ENCODE results near the gene NRG2. TPM values are rescaled to one million over a fixed set of nuclear protein-coding genes. Genes with fewer than 3 reads are reported as not detected.

NRG2 gene
- total RNA-seq, 5 donors from 2014 or later (not counting 1 experiment from before 2014, with no cell fraction given), result 0.12 to 0.15 (median 0.12) TPM; not detected in 1

DNA sequence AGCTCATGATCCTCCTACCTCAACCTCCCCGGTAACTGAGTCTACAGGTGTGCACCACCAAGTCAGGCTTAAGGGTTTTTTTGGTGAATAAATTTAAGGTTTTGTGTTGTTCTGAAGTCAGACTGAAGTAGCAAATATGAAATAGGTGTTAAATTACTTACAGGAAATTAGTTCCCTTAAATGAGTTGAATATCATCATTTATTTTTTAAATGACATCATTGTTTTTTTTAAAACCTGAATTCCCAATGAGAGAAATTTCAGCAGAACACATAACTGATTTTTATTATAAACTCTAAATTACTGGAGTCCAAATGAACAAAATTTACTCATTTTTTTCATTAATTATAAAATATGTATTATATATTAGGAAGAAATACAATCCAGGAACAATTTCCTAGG lies 33.0 kb upstream of the NRG2 start:
- H3K4me3 ChIP-seq (ENCODE audit: control insufficient read depth in 1 of 2, extremely low read depth in 1 of 2, low read length in 1 of 2), result no peak overlapping the region
- H3K9me3 ChIP-seq, result no peaks in the 10 kb centered on the region
- ChIA-PET POLR2A (interaction anchor here in 1 of 2 donors (0.6 kb wide), 1 partner anchor 42 kb away, joined by 5 read pairs; no protein-coding TSS in a partner anchor), CTCF (interaction anchor here (0.7 to 6.1 kb wide), 5 partner anchors 68 to 79 kb away, joined by 3 to 42 read pairs (median 4); no protein-coding TSS in a partner anchor)
- H3K4me1 Mint-ChIP-seq, result no peaks in the 10 kb centered on the region
- ATAC-seq (replicated peaks in 1 of 4), result no peak
- peaks cover 20 to 25% of the 10 kb centered on the region in 2 donors for H3K27me3 Mint-ChIP-seq
- H3K4me1 ChIP-seq (ENCODE audit: control insufficient read depth in 1 of 2, extremely low read depth in 1 of 2, insufficient read depth in 2 of 2, low read length in 2 of 2), result no peaks in the 10 kb centered on the region
- peaks cover 2 to 19% of the 10 kb centered on the region in 2 experiments for H3K27me3 ChIP-seq (replicated peaks in 1 of 2; ENCODE audit: control insufficient read depth in 2 of 2, extremely low read depth in 1 of 2, insufficient read depth in 2 of 2, low read length in 1 of 2)
- no peaks in the 10 kb centered on the region for H3K9me3 Mint-ChIP-seq
- no peak for DNase-seq
- no peak overlapping the region for H3K27ac ChIP-seq (ENCODE audit: low read length)
- H3K36me3 ChIP-seq (ENCODE audit: control insufficient read depth in 2 of 2, extremely low read depth in 1 of 2, insufficient read depth in 1 of 2, low read length in 1 of 2), result no peaks in the 10 kb centered on the region
- no peaks in the 10 kb centered on the region for H3K36me3 Mint-ChIP-seq
- H3K27ac Mint-ChIP-seq, result no peak overlapping the region
- WGBS (ENCODE audit: insufficient coverage), result no CpG with 5 or more reads among the region's 1 CpG
- no peak overlapping the region for H3K4me3 Mint-ChIP-seq

DNA sequence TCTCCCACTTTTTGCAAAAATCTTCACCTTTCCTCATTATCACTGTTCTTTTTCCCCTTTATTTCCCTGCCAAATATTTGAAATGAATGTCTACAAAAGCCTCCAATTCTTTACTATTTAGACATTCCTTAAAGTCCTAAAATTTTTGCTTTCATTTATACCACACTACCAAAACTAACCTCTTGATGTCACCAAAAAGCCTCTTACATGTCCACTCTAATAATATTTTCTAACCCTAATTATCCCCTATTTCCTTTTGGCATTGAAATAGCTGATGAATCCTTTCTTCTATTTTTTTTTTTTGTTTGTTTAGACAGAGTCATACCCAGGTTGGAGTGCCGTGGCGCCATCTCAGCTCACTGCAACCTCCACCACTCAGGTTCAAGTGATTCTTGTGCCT lies 32.3 kb upstream of the NRG2 start:
- no CpG with 5 or more reads among the region's 2 CpGs for WGBS (ENCODE audit: insufficient coverage)
- no peak for ATAC-seq (replicated peaks in 1 of 4)
- no peak overlapping the region for H3K27ac Mint-ChIP-seq
- Histone ChIP-seq H3K9me3 (no peaks in the 10 kb centered on the region), H3K27ac (ENCODE audit: low read length) (no peak overlapping the region), H3K36me3 (ENCODE audit: control insufficient read depth in 2 of 2, extremely low read depth in 1 of 2, insufficient read depth in 1 of 2, low read length in 1 of 2) (no peaks in the 10 kb centered on the region), H3K4me3 (ENCODE audit: control insufficient read depth in 1 of 2, extremely low read depth in 1 of 2, low read length in 1 of 2) (no peak overlapping the region), H3K4me1 (ENCODE audit: control insufficient read depth in 1 of 2, extremely low read depth in 1 of 2, insufficient read depth in 2 of 2, low read length in 2 of 2) (no peaks in the 10 kb centered on the region), H3K27me3 (replicated peaks in 1 of 2; ENCODE audit: control insufficient read depth in 2 of 2, extremely low read depth in 1 of 2, insufficient read depth in 2 of 2, low read length in 1 of 2) (peaks cover 4 to 19% of the 10 kb centered on the region in 2 experiments)
- POLR2A ChIA-PET, result interaction anchor here in 1 of 2 donors (0.6 kb wide), 1 partner anchor 43 kb away, joined by 5 read pairs; no protein-coding TSS in a partner anchor
- peaks cover 20 to 21% of the 10 kb centered on the region in 2 donors for H3K27me3 Mint-ChIP-seq
- H3K4me1 Mint-ChIP-seq, result no peaks in the 10 kb centered on the region
- no peak overlapping the region for H3K4me3 Mint-ChIP-seq
- H3K9me3 Mint-ChIP-seq, result no peaks in the 10 kb centered on the region
- no peaks in the 10 kb centered on the region for H3K36me3 Mint-ChIP-seq
- CTCF ChIA-PET, result interaction anchor here (0.6 to 6.1 kb wide), 6 partner anchors 69 to 108 kb away, joined by 3 to 42 read pairs (median 4); no protein-coding TSS in a partner anchor
- DNase-seq, result no peak

DNA sequence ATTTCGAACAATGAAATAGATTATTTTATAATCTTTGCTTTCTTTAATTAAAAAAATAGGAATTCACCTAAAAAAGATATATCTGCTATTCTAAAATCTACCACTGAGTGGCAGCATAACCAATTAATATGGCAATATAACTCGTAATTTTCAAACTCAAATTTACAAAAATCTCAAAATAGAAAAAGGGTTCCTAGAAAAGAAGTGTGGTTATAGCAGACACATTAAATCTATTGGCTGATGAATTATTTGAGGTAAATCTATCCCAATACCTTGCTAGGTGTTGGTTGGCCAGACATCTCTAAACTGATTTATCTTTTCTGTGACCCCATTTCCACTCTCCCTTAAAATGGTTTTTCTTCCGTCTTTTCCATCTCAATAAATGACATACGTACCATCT lies 30.2 kb upstream of the NRG2 start:
- DNase-seq, result peak in 1 of 35 experiments; percentile 68
- Histone ChIP-seq H3K4me1 (ENCODE audit: control insufficient read depth in 1 of 2, extremely low read depth in 1 of 2, insufficient read depth in 2 of 2, low read length in 2 of 2) (no peaks in the 10 kb centered on the region), H3K27ac (ENCODE audit: low read length) (no peak overlapping the region), H3K4me3 (ENCODE audit: control insufficient read depth in 1 of 2, extremely low read depth in 1 of 2, low read length in 1 of 2) (no peak overlapping the region), H3K36me3 (ENCODE audit: control insufficient read depth in 2 of 2, extremely low read depth in 1 of 2, insufficient read depth in 1 of 2, low read length in 1 of 2) (no peaks in the 10 kb centered on the region), H3K9me3 (no peaks in the 10 kb centered on the region), H3K27me3 (replicated peaks in 1 of 2; ENCODE audit: control insufficient read depth in 2 of 2, extremely low read depth in 1 of 2, insufficient read depth in 2 of 2, low read length in 1 of 2) (peaks cover 4 to 15% of the 10 kb centered on the region in 2 experiments)
- H3K36me3 Mint-ChIP-seq, result no peaks in the 10 kb centered on the region
- H3K4me3 Mint-ChIP-seq, result no peak overlapping the region
- no peaks in the 10 kb centered on the region for H3K9me3 Mint-ChIP-seq
- H3K4me1 Mint-ChIP-seq, result no peaks in the 10 kb centered on the region
- ChIA-PET POLR2A (interaction anchor here in 1 of 2 donors (0.6 kb wide), 2 partner anchors 51 to 575 kb away, joined by 3 read pairs; no protein-coding TSS in a partner anchor), CTCF (interaction anchor here (0.6 to 6.1 kb wide), 15 partner anchors 30 to 88 kb away, joined by 3 to 42 read pairs (median 4); no protein-coding TSS in a partner anchor)
- no peak overlapping the region for H3K27ac Mint-ChIP-seq
- no peak for ATAC-seq (replicated peaks in 1 of 4)
- H3K27me3 Mint-ChIP-seq, result peaks cover 22 to 25% of the 10 kb centered on the region in 2 donors
- WGBS (ENCODE audit: insufficient coverage), result no CpG with 5 or more reads among the region's 4 CpGs

DNA sequence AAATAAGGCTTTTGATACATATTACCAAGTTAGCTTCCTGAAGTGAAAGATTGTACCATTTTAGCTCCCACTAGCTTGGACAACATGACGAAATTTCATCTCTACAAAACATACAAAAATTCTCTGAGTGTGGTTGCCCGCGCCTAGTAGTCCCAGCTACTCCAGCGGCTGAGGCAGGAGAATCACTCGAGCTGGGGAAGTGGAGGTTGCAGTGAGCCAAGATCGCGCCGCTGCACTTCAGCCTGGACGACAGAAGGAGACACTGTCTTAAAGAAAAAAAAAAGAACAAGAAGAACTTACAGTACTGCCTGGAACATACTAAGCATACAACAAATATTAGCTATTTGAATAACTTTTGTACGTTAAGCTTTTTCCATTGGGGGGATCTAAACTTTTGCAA lies 29.7 kb upstream of the NRG2 start:
- Mint-ChIP-seq H3K4me3 (no peak overlapping the region), H3K27ac (no peak overlapping the region)

DNA sequence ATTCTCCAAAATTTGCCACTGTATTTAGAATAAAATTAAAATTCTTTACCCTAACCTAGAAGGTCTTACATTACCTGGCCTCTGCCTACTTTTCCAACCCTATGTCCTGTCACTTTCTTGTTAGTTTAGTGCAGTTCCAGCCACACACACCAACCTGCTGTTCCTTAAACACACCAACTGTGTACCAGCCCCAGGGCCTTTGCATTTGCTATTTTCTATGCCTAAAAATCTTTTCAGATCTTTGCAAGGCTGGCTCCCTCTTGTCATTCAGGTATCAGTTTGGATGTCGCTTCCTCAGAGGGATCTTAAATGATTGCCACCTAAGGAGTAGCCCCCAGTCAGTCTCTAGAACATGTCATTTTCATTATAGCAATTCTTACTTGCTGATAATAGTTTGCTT lies 17.7 kb upstream of the NRG2 start:
- DNase-seq, result no peak
- no peaks in the 10 kb centered on the region for H3K4me1 ChIP-seq (ENCODE audit: control insufficient read depth in 1 of 2, extremely low read depth in 1 of 2, insufficient read depth in 2 of 2, low read length in 2 of 2)
- no peaks in the 10 kb centered on the region for H3K36me3 ChIP-seq (ENCODE audit: control insufficient read depth in 2 of 2, extremely low read depth in 1 of 2, insufficient read depth in 1 of 2, low read length in 1 of 2)
- H3K27me3 ChIP-seq (replicated peaks in 1 of 2; ENCODE audit: control insufficient read depth in 2 of 2, extremely low read depth in 1 of 2, insufficient read depth in 2 of 2, low read length in 1 of 2), result peaks cover 4 to 20% of the 10 kb centered on the region in 2 experiments
- H3K4me3 Mint-ChIP-seq, result no peak overlapping the region
- ChIA-PET CTCF (interaction anchor here in 1 of 2 donors (1.1 kb wide), 1 partner anchor 9 kb away, joined by 3 read pairs; no protein-coding TSS in a partner anchor), POLR2A (interaction anchor here in 1 of 2 donors (0.6 kb wide), 1 partner anchor 1705 kb away, joined by 3 read pairs; no protein-coding TSS in a partner anchor)
- ATAC-seq (replicated peaks in 1 of 4), result no peak
- no CpG with 5 or more reads among the region's 1 CpG for WGBS (ENCODE audit: insufficient coverage)
- H3K27me3 Mint-ChIP-seq, result peaks cover 22 to 24% of the 10 kb centered on the region in 2 donors
- H3K9me3 ChIP-seq, result no peaks in the 10 kb centered on the region
- H3K9me3 Mint-ChIP-seq, result no peaks in the 10 kb centered on the region
- H3K27ac ChIP-seq (ENCODE audit: low read length), result no peak overlapping the region
- H3K36me3 Mint-ChIP-seq, result no peaks in the 10 kb centered on the region
- no peak overlapping the region for H3K27ac Mint-ChIP-seq
- H3K4me3 ChIP-seq (ENCODE audit: control insufficient read depth in 1 of 2, extremely low read depth in 1 of 2, low read length in 1 of 2), result no peak overlapping the region
- H3K4me1 Mint-ChIP-seq, result no peaks in the 10 kb centered on the region

More for the DNA sequence above, 29.7 kb upstream of the NRG2 start:
- ATAC-seq (replicated peaks in 1 of 4) (no peak), DNase-seq (no peak)
- ChIA-PET POLR2A (interaction anchor here in 1 of 2 donors (0.6 kb wide), 2 partner anchors 51 to 574 kb away, joined by 3 read pairs; no protein-coding TSS in a partner anchor), CTCF (interaction anchor here (0.6 to 6.1 kb wide), 22 partner anchors 8 to 737 kb away, joined by 3 to 42 read pairs (median 4); no protein-coding TSS in a partner anchor)
- no peaks in the 10 kb centered on the region for H3K9me3 ChIP-seq
- WGBS (ENCODE audit: insufficient coverage), result no CpG with 5 or more reads among the region's 10 CpGs
- H3K27ac ChIP-seq (ENCODE audit: low read length), result no peak overlapping the region
- no peaks in the 10 kb centered on the region for H3K36me3 ChIP-seq (ENCODE audit: control insufficient read depth in 2 of 2, extremely low read depth in 1 of 2, insufficient read depth in 1 of 2, low read length in 1 of 2)
- no peak overlapping the region for H3K4me3 ChIP-seq (ENCODE audit: control insufficient read depth in 1 of 2, extremely low read depth in 1 of 2, low read length in 1 of 2)
- Mint-ChIP-seq H3K9me3 (no peaks in the 10 kb centered on the region), H3K27me3 (peaks cover 22 to 28% of the 10 kb centered on the region in 2 donors), H3K36me3 (no peaks in the 10 kb centered on the region), H3K4me1 (no peaks in the 10 kb centered on the region)
- H3K27me3 ChIP-seq (replicated peaks in 1 of 2; ENCODE audit: control insufficient read depth in 2 of 2, extremely low read depth in 1 of 2, insufficient read depth in 2 of 2, low read length in 1 of 2), result peaks cover 4 to 15% of the 10 kb centered on the region in 2 experiments
- no peaks in the 10 kb centered on the region for H3K4me1 ChIP-seq (ENCODE audit: control insufficient read depth in 1 of 2, extremely low read depth in 1 of 2, insufficient read depth in 2 of 2, low read length in 2 of 2)

DNA sequence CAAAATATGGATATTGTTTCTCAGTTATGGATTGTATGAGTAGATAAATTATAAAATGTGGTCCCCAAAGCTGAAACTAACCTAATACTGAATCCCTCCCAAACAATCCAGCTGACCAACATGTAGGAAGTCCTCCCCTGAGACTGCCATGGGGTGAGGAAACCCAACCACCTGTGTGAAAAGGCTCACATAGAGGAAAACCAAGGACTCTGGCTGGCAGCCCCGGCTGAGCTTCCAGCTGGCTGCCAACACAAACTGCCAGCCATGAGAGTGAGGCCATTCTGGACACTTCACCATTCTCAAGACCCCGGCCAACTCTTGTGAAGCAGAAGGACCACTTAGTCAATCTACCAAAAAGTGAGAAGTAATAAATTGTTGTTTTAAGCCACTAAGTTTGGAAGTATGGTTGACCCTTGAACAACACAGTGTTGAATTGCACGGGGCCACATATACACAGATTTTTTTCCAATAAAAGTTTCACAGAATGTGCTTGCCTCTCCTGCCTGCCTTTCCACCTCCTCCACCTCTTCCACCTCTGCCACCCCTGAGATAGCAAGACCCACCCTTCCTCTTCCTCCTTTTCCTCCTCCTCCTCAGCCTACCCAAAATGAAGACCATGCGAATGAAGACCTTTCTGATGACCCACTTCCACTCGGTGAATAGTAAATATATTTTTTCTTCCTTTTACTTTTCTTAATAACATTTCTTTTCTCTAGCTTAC lies 15.3 kb upstream of the NRG2 start:
- POLR2A ChIA-PET, result no interaction called here

More for the DNA sequence above, 15.3 kb upstream of the NRG2 start:
- H3K27ac ChIP-seq (ENCODE audit: low read length), result no peak overlapping the region
- DNase-seq (no peak), ATAC-seq (replicated peaks in 1 of 4) (no peak)
- H3K9me3 ChIP-seq, result no peaks in the 10 kb centered on the region
- CTCF ChIA-PET, result no interaction called here
- H3K4me1 ChIP-seq (ENCODE audit: control insufficient read depth in 1 of 2, extremely low read depth in 1 of 2, insufficient read depth in 2 of 2, low read length in 2 of 2), result no peaks in the 10 kb centered on the region
- Mint-ChIP-seq H3K27ac (no peak overlapping the region), H3K27me3 (peaks cover 17 to 27% of the 10 kb centered on the region in 2 donors), H3K4me1 (no peaks in the 10 kb centered on the region), H3K36me3 (no peaks in the 10 kb centered on the region), H3K9me3 (no peaks in the 10 kb centered on the region), H3K4me3 (no peak overlapping the region)
- WGBS (ENCODE audit: insufficient coverage), result 100% methylated on average over 1 of the region's 5 CpGs
- peaks cover 8 to 18% of the 10 kb centered on the region in 2 experiments for H3K27me3 ChIP-seq (replicated peaks in 1 of 2; ENCODE audit: control insufficient read depth in 2 of 2, extremely low read depth in 1 of 2, insufficient read depth in 2 of 2, low read length in 1 of 2)
- H3K36me3 ChIP-seq (ENCODE audit: control insufficient read depth in 2 of 2, extremely low read depth in 1 of 2, insufficient read depth in 1 of 2, low read length in 1 of 2), result no peaks in the 10 kb centered on the region
- no peak overlapping the region for H3K4me3 ChIP-seq (ENCODE audit: control insufficient read depth in 1 of 2, extremely low read depth in 1 of 2, low read length in 1 of 2)
